BLaER1 (cell line): ENCODE measurements around the gene DAGLA.

ENCODE experiments used
- H3K27ac ChIP-seq: shearing (Covaris generic); formaldehyde crosslinking; 2 replicates; pipeline ENCODE4 v1.8.1; 2022
- H3K27me3 ChIP-seq: shearing (Covaris generic); formaldehyde crosslinking; 2 replicates; pipeline ENCODE4 v1.8.1; 2022
- H3K36me3 ChIP-seq: shearing (Covaris generic); formaldehyde crosslinking; 2 replicates; pipeline ENCODE4 v1.8.1; 2022
- H3K4me1 ChIP-seq: shearing (Covaris generic); formaldehyde crosslinking; 2 replicates; pipeline ENCODE4 v1.8.1; 2022
- H3K4me2 ChIP-seq: shearing (Covaris generic); formaldehyde crosslinking; 2 replicates; pipeline ENCODE4 v1.8.1; 2022
- H3K4me3 ChIP-seq: shearing (Covaris generic); formaldehyde crosslinking; 2 replicates; pipeline ENCODE4 v1.8.1; 2022
- H3K9ac ChIP-seq: shearing (Covaris generic); formaldehyde crosslinking; 2 replicates; pipeline ENCODE4 v1.8.1; 2022
- H3K9me3 ChIP-seq: shearing (Covaris generic); formaldehyde crosslinking; 2 replicates; pipeline ENCODE4 v1.8.1; 2022
- H4K20me1 ChIP-seq: shearing (Covaris generic); formaldehyde crosslinking; 2 replicates; pipeline ENCODE4 v1.8.1; 2022
- Cebpa-rat ChIP-seq: shearing (Covaris generic); IDR thresholded peaks from 2 replicates; pipeline ENCODE4 v1.8.1; 2022

DAGLA gene

GRCh38 chr11:61747967-61748285 is 67.7 kb downstream of the DAGLA start:
- Histone ChIP-seq H3K4me2 (no peak overlapping the region), H3K4me1 (peaks cover 15% of the 10 kb centered on the region), H3K36me3 (no peaks in the 10 kb centered on the region), H3K27me3 (peaks cover 30% of the 10 kb centered on the region), H3K9me3 (no peaks in the 10 kb centered on the region), H3K9ac (no peak overlapping the region), H3K27ac (no peak overlapping the region), H3K4me3 (no peak overlapping the region), H4K20me1 (no peaks in the 10 kb centered on the region)
- TF ChIP-seq Cebpa-rat, result no peak

- Histone ChIP-seq H3K9me3 (no peaks in the 10 kb centered on the region), H3K4me1 (peaks cover 22% of the 10 kb centered on the region), H3K27me3 (peaks cover 48% of the 10 kb centered on the region), H3K27ac (no peak overlapping the region), H3K4me2 (no peak overlapping the region), H3K9ac (no peak overlapping the region), H3K36me3 (no peaks in the 10 kb centered on the region), H3K4me3 (no peak overlapping the region), H4K20me1 (no peaks in the 10 kb centered on the region)
- TF ChIP-seq Cebpa-rat, result no peak
Observed at GRCh38 chr11:61749591-61750217, 69.5 kb downstream of the DAGLA start.

- H3K4me1 ChIP-seq, result peaks cover 14% of the 10 kb centered on the region
Observed at GRCh38 chr11:61750631-61751273, 70.6 kb downstream of the DAGLA start.

GRCh38 chr11:61751384-61751783 is 71.2 kb downstream of the DAGLA start:
- H3K4me3 ChIP-seq, result no peak overlapping the region
- H3K4me1 ChIP-seq, result peaks cover 18% of the 10 kb centered on the region
- H3K4me2 ChIP-seq, result no peak overlapping the region
- H4K20me1 ChIP-seq, result no peaks in the 10 kb centered on the region
- no peak overlapping the region for H3K27ac ChIP-seq
- H3K36me3 ChIP-seq, result no peaks in the 10 kb centered on the region
- no peak overlapping the region for H3K9ac ChIP-seq
- no peaks in the 10 kb centered on the region for H3K9me3 ChIP-seq
- no peak for TF ChIP-seq Cebpa-rat
- peaks cover 55% of the 10 kb centered on the region for H3K27me3 ChIP-seq

More at GRCh38 chr11:61750631-61751273, 70.6 kb downstream of the DAGLA start:
- no peaks in the 10 kb centered on the region for H3K9me3 ChIP-seq
- H3K27ac ChIP-seq, result no peak overlapping the region
- no peaks in the 10 kb centered on the region for H3K36me3 ChIP-seq
- H3K27me3 ChIP-seq, result peaks cover 55% of the 10 kb centered on the region
- H3K4me3 ChIP-seq, result no peak overlapping the region
- H3K9ac ChIP-seq, result no peak overlapping the region
- no peaks in the 10 kb centered on the region for H4K20me1 ChIP-seq
- no peak overlapping the region for H3K4me2 ChIP-seq
- no peak for TF ChIP-seq Cebpa-rat

- H3K4me3 ChIP-seq, result peak within 1 kb of the TSS; percentile 62
- H3K9ac ChIP-seq, result no peak within 1 kb of the TSS
- no peaks in the 10 kb centered on the region for H4K20me1 ChIP-seq
- H3K36me3 ChIP-seq, result no peaks in the 10 kb centered on the region
- H3K9me3 ChIP-seq, result no peaks in the 10 kb centered on the region
- no peak within 1 kb of the TSS for H3K27ac ChIP-seq
- H3K4me2 ChIP-seq, result peak within 1 kb of the TSS; percentile 80
- peaks cover 55% of the 10 kb centered on the region for H3K27me3 ChIP-seq
- TF ChIP-seq Cebpa-rat, result no peak
- peaks cover 27% of the 10 kb centered on the region for H3K4me1 ChIP-seq
Observed at GRCh38 chr11:61752117-61752924, 72.1 kb downstream of the DAGLA start, which contains the start of gene MYRF. Gene MYRF, plus strand, starts transcription at chr11:61752636. Its CDS starts 109 bp downstream, at chr11:61752745.

- H3K27me3 ChIP-seq, result peaks cover 55% of the 10 kb centered on the region
- TF ChIP-seq Cebpa-rat, result no peak
- no peak overlapping the region for H3K9ac ChIP-seq
- H4K20me1 ChIP-seq, result no peaks in the 10 kb centered on the region
- peaks cover 32% of the 10 kb centered on the region for H3K4me1 ChIP-seq
- H3K9me3 ChIP-seq, result no peaks in the 10 kb centered on the region
- no peak overlapping the region for H3K27ac ChIP-seq
- peak overlapping the region; percentile 62 for H3K4me3 ChIP-seq
- peak overlapping the region; percentile 80 for H3K4me2 ChIP-seq
- no peaks in the 10 kb centered on the region for H3K36me3 ChIP-seq
Observed at GRCh38 chr11:61752925-61753521, 72.8 kb downstream of the DAGLA start.

- Histone ChIP-seq H3K9ac (no peak overlapping the region), H3K4me3 (no peak overlapping the region)
- TF ChIP-seq Cebpa-rat, result no peak
Observed at GRCh38 chr11:61753672-61754071, 73.5 kb downstream of the DAGLA start.

GRCh38 chr11:61754534-61755482 is 74.6 kb downstream of the DAGLA start:
- Histone ChIP-seq H4K20me1 (no peaks in the 10 kb centered on the region), H3K4me2 (no peak overlapping the region), H3K9me3 (no peaks in the 10 kb centered on the region), H3K4me1 (peaks cover 32% of the 10 kb centered on the region), H3K9ac (no peak overlapping the region), H3K27me3 (peaks cover 55% of the 10 kb centered on the region), H3K27ac (no peak overlapping the region), H3K4me3 (no peak overlapping the region), H3K36me3 (no peaks in the 10 kb centered on the region)
- no peak for TF ChIP-seq Cebpa-rat

More at GRCh38 chr11:61753672-61754071, 73.5 kb downstream of the DAGLA start:
- peaks cover 32% of the 10 kb centered on the region for H3K4me1 ChIP-seq
- H3K36me3 ChIP-seq, result no peaks in the 10 kb centered on the region
- H3K9me3 ChIP-seq, result no peaks in the 10 kb centered on the region
- H4K20me1 ChIP-seq, result no peaks in the 10 kb centered on the region
- no peak overlapping the region for H3K4me2 ChIP-seq
- H3K27me3 ChIP-seq, result peaks cover 55% of the 10 kb centered on the region
- no peak overlapping the region for H3K27ac ChIP-seq

GRCh38 chr11:61756147-61756451 is 75.9 kb downstream of the DAGLA start:
- Histone ChIP-seq H4K20me1 (no peaks in the 10 kb centered on the region), H3K27ac (0 out of 2 replicates have a peak overlapping the region, but pooled peaks have one; percentile 66), H3K27me3 (peaks cover 44% of the 10 kb centered on the region), H3K36me3 (no peaks in the 10 kb centered on the region), H3K9ac (no peak overlapping the region), H3K4me1 (peaks cover 32% of the 10 kb centered on the region), H3K4me3 (no peak overlapping the region), H3K9me3 (no peaks in the 10 kb centered on the region), H3K4me2 (peak overlapping the region; percentile 85)
- TF ChIP-seq Cebpa-rat, result no peak
